ENCODE data around the gene IRGC.

DNA sequence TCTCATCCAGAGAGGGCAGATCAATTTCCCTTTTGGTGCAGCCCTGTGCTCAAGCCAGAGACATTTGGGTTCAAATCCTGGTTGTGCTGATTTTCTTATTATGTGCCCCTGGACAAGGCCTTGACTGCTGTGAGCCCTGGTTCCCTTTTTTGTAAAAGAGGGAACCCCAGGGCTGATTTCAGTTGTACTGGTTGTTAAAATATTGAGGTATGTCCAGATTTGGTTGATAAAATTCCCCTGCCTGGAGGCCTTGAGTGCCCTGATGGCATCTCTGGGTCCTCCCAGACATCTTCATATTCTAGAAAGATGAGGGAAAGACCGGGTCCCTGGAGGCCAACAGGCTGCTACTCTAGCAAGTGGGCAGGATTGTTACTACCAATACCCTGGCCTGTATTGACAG, 31.6 kb upstream of the IRGC start:
- TF ChIP-seq CTCF (IDR thresholded peaks at IDR 0.05) (no peak), POLR2A (IDR thresholded peaks at IDR 0.05) (no peak), POLR2AphosphoS5 (IDR thresholded peaks at IDR 0.05) (no peak)

All from suprapubic skin (tissue), 4 donors.